ENCODE data around the gene MYLK. TPM values are rescaled to one million over a fixed set of nuclear protein-coding genes. Genes with fewer than 3 reads are reported as not detected.
"Not testable (repeated sequence)": the region's sequence is repeated elsewhere in the genome, so short reads cannot be mapped to it uniquely, and the experiment has no call there.

The MYLK gene
- total and polyA plus RNA-seq, 4 donors: 17.1 to 158 (median 41.9) TPM

- no peak for TF ChIP-seq GABPA (IDR thresholded peaks at IDR 0.05 in 1 of 2, conservative IDR thresholded peaks at IDR 0.05 in 1 of 2)
- TF ChIP-seq YY1 (IDR thresholded peaks at IDR 0.05): no peak
- TF ChIP-seq EGR1 (IDR thresholded peaks at IDR 0.05; ENCODE audit: low read depth in 2 of 2): no peak
- no peak for TF ChIP-seq HNF4G (IDR thresholded peaks at IDR 0.05)
- TF ChIP-seq RAD21 (IDR thresholded peaks at IDR 0.05): no peak
- TF ChIP-seq NR2F2 (IDR thresholded peaks at IDR 0.05): no peak
- TF ChIP-seq ZBTB33 (IDR thresholded peaks at IDR 0.05): no peak
- TF ChIP-seq ATF3 (IDR thresholded peaks at IDR 0.05): no peak
- no peak for TF ChIP-seq JUND (IDR thresholded peaks at IDR 0.05)
- TF ChIP-seq CTCF (IDR thresholded peaks at IDR 0.05; ENCODE audit: low read depth, low read length, missing input control): no peak
- TF ChIP-seq TAF1 (conservative IDR thresholded peaks at IDR 0.05): no peak
- no peak for TF ChIP-seq HNF4A (conservative IDR thresholded peaks at IDR 0.05)
- no peak for TF ChIP-seq SP1 (IDR thresholded peaks at IDR 0.05)
- TF ChIP-seq FOXA1 (IDR thresholded peaks at IDR 0.05): no peak
- no peak for TF ChIP-seq MAX (IDR thresholded peaks at IDR 0.05)
- TF ChIP-seq RXRA (IDR thresholded peaks at IDR 0.05): no peak
- TF ChIP-seq REST (IDR thresholded peaks at IDR 0.05): no peak
- TF ChIP-seq FOXA2 (IDR thresholded peaks at IDR 0.05): no peak
- 92% methylated on average over 10 of the region's 10 CpGs for WGBS
- Histone ChIP-seq H3K4me3 (ENCODE audit: low read depth in 1 of 3, low read length in 3 of 3) (no peak overlapping the region), H3K27ac (ENCODE audit: low read depth in 1 of 2, low read length in 2 of 2) (no peak overlapping the region), H3K27me3 (ENCODE audit: control insufficient read depth in 4 of 4, insufficient read depth in 4 of 4, low read length in 3 of 4) (no peaks in the 10 kb centered on the region), H3K4me1 (ENCODE audit: control insufficient read depth in 4 of 4, insufficient read depth in 4 of 4, low read length in 3 of 4) (peaks cover 0 to 9% (median 2%) of the 10 kb centered on the region in 4 donors), H3K9ac (ENCODE audit: low read depth in 1 of 2, low read length in 2 of 2) (no peak overlapping the region), H3K36me3 (ENCODE audit: control insufficient read depth in 4 of 4, insufficient read depth in 3 of 4, low read depth in 1 of 4, low read length in 3 of 4) (peaks cover 6 to 44% (median 30%) of the 10 kb centered on the region in 4 donors), H3K9me3 (ENCODE audit: control insufficient read depth in 4 of 4, low read length in 3 of 4) (no peaks in the 10 kb centered on the region)
- DNase-seq (ENCODE audit: low spot score): no peak
Measured at GRCh38 chr3:123708531-123708930, 175.6 kb downstream of the MYLK start.

GRCh38 chr3:123707641-123708040, 176.5 kb downstream of the MYLK start:
- WGBS: 94% methylated on average over 7 of the region's 7 CpGs
- Histone ChIP-seq H3K4me1 (ENCODE audit: control insufficient read depth in 4 of 4, insufficient read depth in 4 of 4, low read length in 3 of 4) (peaks cover 0 to 17% (median 7%) of the 10 kb centered on the region in 4 donors), H3K36me3 (ENCODE audit: control insufficient read depth in 4 of 4, insufficient read depth in 3 of 4, low read depth in 1 of 4, low read length in 3 of 4) (peaks cover 6 to 36% (median 27%) of the 10 kb centered on the region in 4 donors)
- H3K27me3 ChIP-seq (ENCODE audit: control insufficient read depth in 4 of 4, insufficient read depth in 4 of 4, low read length in 3 of 4); DNase-seq (ENCODE audit: low spot score); H3K27ac ChIP-seq (ENCODE audit: low read depth in 1 of 2, low read length in 2 of 2); H3K9ac ChIP-seq (ENCODE audit: low read depth in 1 of 2, low read length in 2 of 2); H3K9me3 ChIP-seq (ENCODE audit: control insufficient read depth in 4 of 4, low read length in 3 of 4); H3K4me3 ChIP-seq (ENCODE audit: low read depth in 1 of 3, low read length in 3 of 3): not testable (repeated sequence)

Measured in liver (tissue), 9 donors.